HG03025 (cell line): Measurements from ENCODE around the gene RFX1.

Experiments used
- ATAC-seq: cut with Tn5 transposase; IDR thresholded peaks from one replicate; pipeline ENCODE4 v1.9.1; 2021; ENCODE audit warnings: mild to moderate bottlenecking, moderate library complexity; ENCODE audit not compliant: unreplicated experiment, low FRiP score

Gene RFX1

DNA sequence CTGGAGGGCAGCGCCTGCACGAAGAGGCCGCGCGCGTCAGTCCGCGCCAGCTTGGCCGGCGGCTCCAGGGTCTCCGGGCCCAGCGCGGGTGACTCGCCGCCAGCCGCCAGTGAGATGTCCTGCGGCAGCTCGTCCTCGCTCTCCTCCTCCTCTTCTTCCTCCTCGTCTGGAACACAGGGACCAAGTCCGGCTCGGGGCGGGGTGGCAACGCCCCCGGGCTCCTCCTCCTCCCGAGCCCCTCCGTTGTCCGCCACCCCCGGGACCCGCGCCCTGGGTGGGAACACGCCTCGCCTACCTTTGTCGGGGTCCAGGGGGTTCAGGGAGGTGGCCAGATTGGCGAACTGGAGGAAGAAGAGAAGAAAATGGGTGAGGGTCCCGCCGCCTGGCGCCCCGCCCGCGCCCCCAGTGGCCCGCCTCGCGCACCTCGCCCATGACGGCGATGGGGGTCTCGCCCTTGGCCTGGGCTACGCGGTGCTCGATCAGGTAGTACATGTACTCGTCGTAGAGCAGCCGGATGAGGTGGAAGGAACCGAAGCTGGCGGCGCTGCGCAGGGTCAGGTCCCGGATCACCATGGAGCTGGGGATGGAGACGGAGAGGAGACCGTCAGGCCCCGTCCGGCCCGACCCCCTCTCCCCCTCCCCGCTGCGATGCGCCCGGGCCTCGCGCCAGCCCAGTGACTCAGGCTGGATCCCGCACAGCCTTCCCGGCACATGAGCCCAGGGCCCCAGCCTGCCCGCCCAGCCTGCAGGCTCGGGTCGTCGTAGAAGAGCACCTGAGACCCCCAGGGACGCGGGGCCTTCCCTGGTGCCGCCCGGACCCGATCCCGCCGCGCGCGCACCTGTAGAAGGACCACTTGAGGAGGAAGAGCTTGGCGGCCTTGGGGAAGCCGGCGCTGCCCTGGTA is 43.2 kb downstream of the RFX1 start:
- ATAC-seq = no peak

DNA sequence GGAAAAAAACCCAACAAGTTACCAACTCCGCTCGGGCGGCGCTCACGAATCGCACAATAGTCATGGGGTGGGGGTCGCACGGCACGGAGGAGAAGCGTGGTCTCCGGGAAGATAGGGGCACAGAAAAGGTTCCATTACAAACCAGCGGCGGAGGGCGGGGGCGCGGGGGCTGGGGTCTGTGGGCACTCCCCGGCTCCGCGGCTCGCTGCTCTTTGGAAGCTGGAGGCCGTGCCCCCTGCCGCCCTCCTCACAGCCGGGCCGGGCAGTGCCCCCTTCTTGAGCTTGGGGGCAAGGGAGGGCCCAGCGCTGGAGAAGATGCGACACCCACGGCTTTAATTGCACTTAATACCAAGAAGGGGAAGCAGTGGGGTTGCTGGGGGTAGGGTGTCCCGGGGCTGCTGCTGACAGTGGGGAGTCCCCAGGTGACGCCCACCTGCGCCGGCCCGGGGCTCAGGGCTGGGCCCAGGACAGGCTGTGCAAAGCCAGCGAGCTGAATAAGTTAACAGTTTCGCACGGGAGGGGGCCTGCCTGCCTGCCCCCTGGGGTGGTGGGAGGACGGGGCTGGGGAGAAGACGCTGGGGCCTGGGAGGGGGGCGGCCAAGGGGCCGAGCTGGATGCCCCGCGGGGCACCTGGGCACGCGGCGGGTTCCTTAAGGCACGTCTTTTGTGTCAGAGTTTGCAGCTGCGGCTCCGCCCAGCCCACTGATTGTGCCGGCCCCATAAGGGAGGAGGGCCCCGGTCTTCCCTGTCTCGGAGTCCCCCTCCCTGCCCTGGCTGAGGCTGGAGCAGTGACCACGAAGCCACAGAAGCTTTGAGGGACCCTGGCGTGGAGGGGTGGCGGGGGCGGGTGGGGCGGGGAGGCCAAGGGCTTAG is 44.1 kb downstream of the RFX1 start:
- ATAC-seq = no peak

DNA sequence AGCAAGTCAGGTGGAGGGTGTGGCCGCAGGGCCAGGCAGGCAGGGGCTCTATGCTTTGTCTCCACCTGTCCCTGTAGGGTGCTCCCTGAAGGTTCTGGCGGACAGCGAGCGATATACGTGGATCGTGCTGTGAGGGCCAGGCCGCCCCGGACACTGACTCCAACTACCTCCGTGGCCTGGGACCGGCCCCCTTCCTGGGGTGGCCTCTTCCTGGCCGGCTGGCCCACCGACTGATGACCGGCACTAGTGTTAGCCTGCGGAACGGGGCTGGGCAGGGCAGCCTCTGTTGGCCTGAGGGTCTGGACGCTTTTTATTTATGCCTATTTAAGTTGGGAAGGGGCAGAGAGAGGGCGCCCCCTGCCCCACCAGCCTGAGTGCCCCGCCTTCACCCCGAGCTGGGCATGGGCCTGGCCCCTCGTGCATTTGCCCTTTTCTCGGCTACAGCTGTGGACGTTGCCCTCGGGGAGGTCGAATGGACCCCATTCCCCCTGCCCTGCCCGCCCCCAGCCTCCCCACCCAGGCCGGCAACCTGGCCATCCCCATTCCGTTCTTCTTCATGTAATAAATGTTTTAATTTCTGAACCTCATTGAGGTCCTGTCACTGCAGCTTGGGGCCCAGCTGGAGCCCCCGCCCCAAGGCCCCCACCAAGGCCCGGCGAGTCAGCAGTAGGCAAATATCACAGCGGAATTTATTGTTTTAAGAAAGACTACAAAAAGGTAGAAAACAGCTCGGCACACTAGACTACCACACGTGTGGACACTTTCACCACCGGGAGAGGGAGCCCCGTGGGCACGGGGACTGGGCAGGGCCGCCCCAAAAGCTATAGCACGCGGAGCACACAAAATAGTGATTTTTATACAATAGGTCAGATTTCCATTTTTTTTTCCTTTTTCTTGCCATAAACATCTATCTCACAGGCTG is 45.0 kb downstream of the RFX1 start:
- no peak for ATAC-seq

GRCh38 chr19:13959962-13960862 is 45.9 kb downstream of the RFX1 start:
- no peak for ATAC-seq

- no peak for ATAC-seq
Observed at GRCh38 chr19:13959141-13959961, 46.8 kb downstream of the RFX1 start.

DNA sequence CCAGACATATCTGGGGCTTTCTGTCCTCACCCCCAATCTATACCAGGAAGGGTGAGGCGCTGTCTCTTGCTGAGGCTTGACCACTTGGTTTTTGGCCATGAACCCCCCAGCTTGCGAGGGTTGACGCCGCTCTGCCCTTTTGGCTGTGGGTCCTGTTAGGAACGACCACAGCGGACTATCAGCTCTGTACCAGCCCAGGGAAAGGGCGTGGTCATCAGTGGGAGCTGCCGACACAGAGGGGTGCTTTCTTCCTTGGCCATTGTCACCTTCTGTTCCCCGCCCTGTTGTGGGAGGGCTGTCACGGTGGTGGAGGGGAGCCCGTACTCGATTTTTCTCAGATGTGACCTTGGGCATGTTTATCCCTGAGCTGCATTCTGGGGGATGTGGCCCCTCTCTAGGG is 48.1 kb downstream of the RFX1 start:
- no peak for ATAC-seq

DNA sequence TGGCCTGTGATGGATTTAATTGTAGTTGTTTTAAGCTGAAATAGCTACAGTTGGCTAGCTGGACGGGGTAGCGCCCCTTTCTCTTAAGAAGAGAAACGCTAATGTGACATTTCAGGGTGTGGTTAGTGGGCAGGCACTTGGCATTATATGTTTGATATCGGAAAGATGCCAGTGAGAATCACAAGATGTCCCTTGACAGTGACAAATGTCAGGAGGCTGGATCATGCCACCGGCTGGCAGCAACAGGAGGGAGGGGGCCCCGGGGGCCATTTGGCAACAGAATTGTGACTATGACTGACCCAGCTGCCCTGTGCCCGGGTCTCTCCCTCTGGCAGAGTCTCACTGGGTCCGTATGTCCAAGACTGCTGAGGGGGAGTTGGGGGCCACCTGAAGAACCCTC is 49.1 kb downstream of the RFX1 start:
- ATAC-seq = no peak

DNA sequence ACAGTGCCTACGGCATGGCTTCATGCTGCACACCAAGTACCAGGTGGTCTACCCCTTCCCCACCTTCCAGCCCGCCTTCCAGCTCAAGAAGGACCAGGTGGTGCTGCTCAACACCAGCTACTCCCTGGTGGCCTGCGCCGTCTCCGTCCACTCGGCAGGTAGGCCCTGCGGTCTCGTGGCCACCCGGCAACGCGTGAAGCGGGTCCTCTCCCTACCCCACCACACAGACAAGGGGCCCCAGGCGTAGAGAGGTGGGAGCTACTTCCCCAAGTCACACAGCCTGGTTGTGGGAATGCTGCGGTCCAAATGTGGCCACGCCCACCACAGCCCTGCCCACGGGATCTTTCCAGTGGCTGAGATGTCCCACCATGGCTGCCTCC is 49.8 kb downstream of the RFX1 start:
- ATAC-seq = no peak

DNA sequence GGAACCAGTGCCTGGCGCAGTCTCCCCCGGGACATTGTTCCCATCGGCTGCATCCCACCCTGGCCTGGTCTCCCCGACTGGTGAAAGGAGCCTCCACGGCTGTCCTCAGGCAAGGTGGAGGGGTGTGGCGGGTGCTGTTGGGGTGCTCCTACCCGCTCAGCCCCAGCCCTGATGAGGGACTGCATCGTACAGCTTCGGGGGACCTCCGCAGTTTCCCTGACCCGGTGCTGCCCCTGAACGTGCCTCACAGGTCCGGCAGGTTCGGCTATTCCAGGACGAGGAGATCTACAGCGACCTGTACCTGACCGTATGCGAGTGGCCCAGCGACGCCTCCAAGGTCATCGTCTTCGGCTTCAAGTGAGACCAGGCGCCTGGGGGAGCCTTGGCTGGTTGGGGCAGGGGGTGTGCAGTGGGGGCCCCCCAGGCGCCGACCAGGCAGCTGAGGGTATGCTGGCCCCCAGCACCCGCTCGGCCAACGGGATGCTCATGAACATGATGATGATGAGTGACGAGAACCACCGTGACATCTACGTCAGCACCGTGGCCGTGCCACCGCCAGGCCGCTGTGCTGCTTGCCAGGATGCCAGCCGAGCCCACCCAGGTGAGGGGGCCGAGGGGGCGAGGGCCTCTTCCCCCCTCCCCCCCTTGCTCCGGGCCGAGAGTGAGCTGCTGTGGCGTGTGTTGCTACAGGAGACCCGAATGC is 50.3 kb downstream of the RFX1 start:
- ATAC-seq = no peak

- no peak for ATAC-seq
Observed at GRCh38 chr19:13954185-13954584, 51.9 kb downstream of the RFX1 start.

GRCh38 chr19:13952931-13953531 is 53.1 kb downstream of the RFX1 start:
- no peak for ATAC-seq

GRCh38 chr19:13952154-13952930 is 53.8 kb downstream of the RFX1 start, which contains the start of gene DCAF15:
Gene DCAF15 (plus strand): TSS chr19:13952509. CDS start chr19:13952513, 4 bp downstream.
- peak; percentile 92 for ATAC-seq

DNA sequence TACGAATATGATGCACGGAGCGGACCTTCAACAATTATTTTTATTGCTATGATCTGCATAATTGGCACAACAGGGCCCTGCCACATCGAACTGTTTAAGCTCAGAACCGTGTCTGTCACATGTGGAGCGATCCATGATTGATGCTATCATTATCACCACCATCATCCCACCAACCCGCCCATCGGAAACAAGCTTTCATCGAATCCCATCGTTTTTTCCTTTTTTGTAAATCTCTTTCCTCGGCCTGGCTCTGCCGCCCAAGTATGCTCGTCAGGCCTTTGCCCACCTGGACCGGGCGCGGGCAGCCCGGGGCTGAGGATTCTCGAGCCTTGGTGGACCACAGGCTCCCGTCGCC is 54.3 kb downstream of the RFX1 start:
- no peak for ATAC-seq

GRCh38 chr19:13951043-13951442 is 55.1 kb downstream of the RFX1 start:
- ATAC-seq = no peak

- no peak for ATAC-seq
Observed at GRCh38 chr19:13946414-13946813, 59.7 kb downstream of the RFX1 start.

GRCh38 chr19:13942023-13942684 is 64.0 kb downstream of the RFX1 start:
- ATAC-seq = no peak
